Tibial nerve (tissue), 4 donors: ENCODE results near the gene KDM5C. TPM values are rescaled to one million over a fixed set of nuclear protein-coding genes. Genes with fewer than 3 reads are reported as not detected.
"Not testable (repeated sequence)": the region's sequence is repeated elsewhere in the genome, so short reads cannot be mapped to it uniquely, and the experiment has no call there.

ENCODE experiments used
- DNase-seq, 2 donors: peaks; one replicate each; pipeline ENCODE4 v3.0.0-alpha.2; 2019; ENCODE audit warnings: low spot score in 2 of 2
- H3K27ac ChIP-seq, 4 donors: fragments of 200-600 bp; sonication (generic) in 3 of 4; one replicate each; pipeline ENCODE4 v1.5.1; 2017 to 2019; ENCODE audit warnings: mild to moderate bottlenecking in 1 of 4
- H3K27me3 ChIP-seq, 2 donors: fragments of 200-600 bp; sonication (generic) in 1 of 2; one replicate each; pipeline versions ENCODE4 v1.5.1 to v1.6.0; 2017 to 2019
- H3K36me3 ChIP-seq, 3 donors: fragments of 200-600 bp; sonication (generic); one replicate each; pipeline ENCODE4 v1.5.1; 2018 to 2019
- H3K4me1 ChIP-seq, 4 donors: fragments of 200-600 bp; sonication (generic) in 3 of 4; one replicate each; pipeline ENCODE4 v1.5.1; 2017 to 2019
- H3K4me3 ChIP-seq, 4 donors: fragments of 200-600 bp; sonication (generic) in 3 of 4; one replicate each; pipeline ENCODE4 v1.5.1; 2017 to 2019; ENCODE audit warnings: mild to moderate bottlenecking in 1 of 4, moderate library complexity in 1 of 4
- H3K9me3 ChIP-seq, 4 donors: fragments of 200-600 bp; sonication (generic) in 3 of 4; one replicate each; pipeline ENCODE4 v1.5.1; 2017 to 2019
- EP300 ChIP-seq, 2 donors: sonication (generic); formaldehyde crosslinking; IDR thresholded peaks; one replicate each; pipeline ENCODE4 v1.6.1; 2017; ENCODE audit warnings: antibody characterized with exemption in 2 of 2, mild to moderate bottlenecking in 1 of 2
- POLR2A ChIP-seq, 2 donors: fragments of 450-650 bp; IDR thresholded peaks; one replicate each; pipeline ENCODE4 v1.6.1; 2017; ENCODE audit warnings: antibody characterized with exemption in 2 of 2, mild to moderate bottlenecking in 2 of 2, moderate library complexity in 2 of 2
- WGBS, 2 donors: methylation state at CpG; one replicate each; pipeline ENCODE4 v1.1.5; 2018; 5-methylcytosine and 5-hydroxymethylcytosine counted together
- total RNA-seq, 4 donors: library from RNA; depleted of rRNA; stranded (reverse); fragments of >200 nt; gene quantifications; one replicate each; pipeline ENCODE4 v1.1.0, GENCODE V29; 2016
- TF ChIP-seq, protein P1 (sequence below), 5 experiments: fragments of 200-600 bp in 3 of 5; fragments of 450-650 bp in 2 of 5; sonication (generic) in 3 of 5; IDR thresholded peaks; one replicate each; pipeline ENCODE4 v1.5.1; 2016 to 2019; ENCODE audit warnings: antibody characterized with exemption in 5 of 5, mild to moderate bottlenecking in 3 of 5, moderate library complexity in 2 of 5

KDM5C gene
- total RNA-seq, 4 donors from 2014 or later: 56.8 to 127 (median 112) TPM

GRCh38 chrX:53188763-53189162, 36.2 kb downstream of the KDM5C start:
- no peak overlapping the region for H3K27ac ChIP-seq
- H3K4me1 ChIP-seq: no peaks in the 10 kb centered on the region
- 78 to 88% methylated on average over 2 of the region's 2 CpGs for WGBS, 2 donors
- H3K27me3 ChIP-seq: no peaks in the 10 kb centered on the region
- H3K36me3 ChIP-seq: peaks cover 0 to 21% (median 0%) of the 10 kb centered on the region in 3 donors
- DNase-seq: no peak
- TF ChIP-seq EP300 (IDR thresholded peaks at IDR 0.05) (no peak), POLR2A (IDR thresholded peaks at IDR 0.05) (no peak)
- TF ChIP-seq, protein P1, sequence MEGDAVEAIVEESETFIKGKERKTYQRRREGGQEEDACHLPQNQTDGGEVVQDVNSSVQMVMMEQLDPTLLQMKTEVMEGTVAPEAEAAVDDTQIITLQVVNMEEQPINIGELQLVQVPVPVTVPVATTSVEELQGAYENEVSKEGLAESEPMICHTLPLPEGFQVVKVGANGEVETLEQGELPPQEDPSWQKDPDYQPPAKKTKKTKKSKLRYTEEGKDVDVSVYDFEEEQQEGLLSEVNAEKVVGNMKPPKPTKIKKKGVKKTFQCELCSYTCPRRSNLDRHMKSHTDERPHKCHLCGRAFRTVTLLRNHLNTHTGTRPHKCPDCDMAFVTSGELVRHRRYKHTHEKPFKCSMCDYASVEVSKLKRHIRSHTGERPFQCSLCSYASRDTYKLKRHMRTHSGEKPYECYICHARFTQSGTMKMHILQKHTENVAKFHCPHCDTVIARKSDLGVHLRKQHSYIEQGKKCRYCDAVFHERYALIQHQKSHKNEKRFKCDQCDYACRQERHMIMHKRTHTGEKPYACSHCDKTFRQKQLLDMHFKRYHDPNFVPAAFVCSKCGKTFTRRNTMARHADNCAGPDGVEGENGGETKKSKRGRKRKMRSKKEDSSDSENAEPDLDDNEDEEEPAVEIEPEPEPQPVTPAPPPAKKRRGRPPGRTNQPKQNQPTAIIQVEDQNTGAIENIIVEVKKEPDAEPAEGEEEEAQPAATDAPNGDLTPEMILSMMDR (IDR thresholded peaks at IDR 0.05): no peak
- H3K9me3 ChIP-seq: no peaks in the 10 kb centered on the region
- no peak overlapping the region for H3K4me3 ChIP-seq

GRCh38 chrX:53186351-53186750, 38.7 kb downstream of the KDM5C start:
- no peak for TF ChIP-seq POLR2A (IDR thresholded peaks at IDR 0.05)
- TF ChIP-seq, protein P1 (IDR thresholded peaks at IDR 0.05): no peak
- no peak for TF ChIP-seq EP300 (IDR thresholded peaks at IDR 0.05)
- 88 to 92% methylated on average over 2 of the region's 2 CpGs for WGBS, 2 donors

GRCh38 chrX:53184836-53185235, 40.2 kb downstream of the KDM5C start:
- no peak for DNase-seq
- Histone ChIP-seq H3K36me3 (no peaks in the 10 kb centered on the region), H3K27me3 (no peaks in the 10 kb centered on the region), H3K4me3 (no peak overlapping the region), H3K4me1 (no peaks in the 10 kb centered on the region), H3K9me3 (no peaks in the 10 kb centered on the region), H3K27ac (no peak overlapping the region)
- 66 to 67% methylated on average over 2 of the region's 2 CpGs for WGBS, 2 donors
- TF ChIP-seq POLR2A (IDR thresholded peaks at IDR 0.05) (no peak), EP300 (IDR thresholded peaks at IDR 0.05) (no peak)
- TF ChIP-seq, protein P1 (IDR thresholded peaks at IDR 0.05): no peak

More at GRCh38 chrX:53186351-53186750, 38.7 kb downstream of the KDM5C start:
- H3K4me1 ChIP-seq: no peaks in the 10 kb centered on the region
- DNase-seq: no peak
- H3K27ac ChIP-seq: no peak overlapping the region
- H3K36me3 ChIP-seq: no peaks in the 10 kb centered on the region
- no peaks in the 10 kb centered on the region for H3K9me3 ChIP-seq
- H3K27me3 ChIP-seq: no peaks in the 10 kb centered on the region
- H3K4me3 ChIP-seq: no peak overlapping the region

- peaks cover 0 to 3% (median 0%) of the 10 kb centered on the region in 4 donors for H3K9me3 ChIP-seq
- no peaks in the 10 kb centered on the region for H3K27me3 ChIP-seq
- H3K4me3 ChIP-seq: no peak overlapping the region
- H3K4me1 ChIP-seq: no peaks in the 10 kb centered on the region
- WGBS, 2 donors: 96% methylated on average over 5 to 7 of the region's 7 CpGs
- DNase-seq: no peak
- no peak overlapping the region for H3K27ac ChIP-seq
- TF ChIP-seq POLR2A (IDR thresholded peaks at IDR 0.05) (no peak), EP300 (IDR thresholded peaks at IDR 0.05) (no peak)
- TF ChIP-seq, protein P1 (IDR thresholded peaks at IDR 0.05): no peak
- peaks cover 0 to 16% (median 0%) of the 10 kb centered on the region in 3 donors for H3K36me3 ChIP-seq
Observed at GRCh38 chrX:53171356-53171755, 53.7 kb downstream of the KDM5C start.

DNA sequence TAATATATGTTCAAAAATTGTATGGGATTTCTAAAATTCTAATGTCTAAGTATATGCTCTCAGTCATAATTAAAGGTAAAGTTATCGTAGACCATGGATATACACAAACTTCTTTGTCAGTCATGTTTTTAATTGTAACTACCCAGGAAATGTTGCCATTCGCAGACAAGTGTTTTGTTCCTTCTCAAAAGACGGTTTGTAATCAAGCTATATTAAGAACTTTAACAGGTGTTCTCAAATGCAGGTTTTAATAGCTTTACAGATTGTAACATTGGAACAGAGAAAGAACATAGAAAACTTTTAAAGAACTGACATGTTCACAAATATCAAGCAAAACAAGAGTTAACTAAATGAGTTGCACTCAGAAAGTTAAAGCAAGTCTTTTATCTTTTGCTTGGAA, 58.9 kb downstream of the KDM5C start:
- 93 to 95% methylated on average over 3 of the region's 3 CpGs for WGBS, 2 donors
- Histone ChIP-seq H3K27ac (no peak overlapping the region), H3K27me3 (no peaks in the 10 kb centered on the region), H3K36me3 (no peaks in the 10 kb centered on the region), H3K4me1 (no peaks in the 10 kb centered on the region), H3K9me3 (no peaks in the 10 kb centered on the region), H3K4me3 (no peak overlapping the region)
- no peak for DNase-seq
- TF ChIP-seq POLR2A (IDR thresholded peaks at IDR 0.05) (no peak), EP300 (IDR thresholded peaks at IDR 0.05) (no peak)
- TF ChIP-seq, protein P1 (IDR thresholded peaks at IDR 0.05): no peak

DNA sequence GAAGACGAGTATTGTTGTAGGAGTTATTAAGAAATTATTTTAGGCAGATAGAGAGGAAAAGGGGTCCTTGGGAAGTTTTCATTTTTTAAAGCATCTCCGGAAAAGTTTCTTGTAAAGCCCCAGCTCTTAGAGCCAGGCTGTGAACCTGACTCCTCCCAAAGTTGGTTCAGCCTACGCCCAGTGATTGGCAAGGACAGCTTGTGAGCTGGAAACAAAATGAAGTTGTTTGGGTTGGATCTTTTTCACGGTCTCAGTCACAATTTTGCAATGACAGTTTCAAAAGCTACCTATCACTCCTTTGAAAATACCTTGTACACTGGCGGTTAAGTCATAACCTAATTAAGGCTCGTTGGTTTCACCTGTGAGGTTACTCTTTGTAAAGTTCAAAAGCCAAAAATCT, 60.4 kb downstream of the KDM5C start:
- H3K4me1 ChIP-seq, DNase-seq, H3K4me3 ChIP-seq, H3K27me3 ChIP-seq, H3K36me3 ChIP-seq, H3K9me3 ChIP-seq, H3K27ac ChIP-seq: not testable (repeated sequence)
- WGBS, 2 donors: 70 to 86% methylated on average over 5 to 6 of the region's 6 CpGs
